Rectal smooth muscle tissue (tissue), 1 donor: ENCODE results near the gene ACTBL2.

Experiments
- H3K27ac ChIP-seq: one replicate; pipeline ENCODE4 v1.7.0; 2013; ENCODE audit warnings: low read depth, low read length, inconsistent platforms
- H3K27me3 ChIP-seq: one replicate; pipeline ENCODE4 v1.7.0; 2013; ENCODE audit warnings: low read length; ENCODE audit not compliant: control insufficient read depth, insufficient read depth
- H3K36me3 ChIP-seq: one replicate; pipeline ENCODE4 v1.7.0; 2013; ENCODE audit warnings: low read length; ENCODE audit not compliant: control insufficient read depth, insufficient read depth
- H3K4me1 ChIP-seq: one replicate; pipeline ENCODE4 v1.7.0; 2013; ENCODE audit warnings: low read length; ENCODE audit not compliant: control insufficient read depth, insufficient read depth
- H3K4me3 ChIP-seq: one replicate; pipeline ENCODE4 v1.7.0; 2013; ENCODE audit warnings: low read length
- H3K9ac ChIP-seq: one replicate; pipeline ENCODE4 v1.7.0; 2013; ENCODE audit warnings: low read length

ACTBL2 gene

DNA sequence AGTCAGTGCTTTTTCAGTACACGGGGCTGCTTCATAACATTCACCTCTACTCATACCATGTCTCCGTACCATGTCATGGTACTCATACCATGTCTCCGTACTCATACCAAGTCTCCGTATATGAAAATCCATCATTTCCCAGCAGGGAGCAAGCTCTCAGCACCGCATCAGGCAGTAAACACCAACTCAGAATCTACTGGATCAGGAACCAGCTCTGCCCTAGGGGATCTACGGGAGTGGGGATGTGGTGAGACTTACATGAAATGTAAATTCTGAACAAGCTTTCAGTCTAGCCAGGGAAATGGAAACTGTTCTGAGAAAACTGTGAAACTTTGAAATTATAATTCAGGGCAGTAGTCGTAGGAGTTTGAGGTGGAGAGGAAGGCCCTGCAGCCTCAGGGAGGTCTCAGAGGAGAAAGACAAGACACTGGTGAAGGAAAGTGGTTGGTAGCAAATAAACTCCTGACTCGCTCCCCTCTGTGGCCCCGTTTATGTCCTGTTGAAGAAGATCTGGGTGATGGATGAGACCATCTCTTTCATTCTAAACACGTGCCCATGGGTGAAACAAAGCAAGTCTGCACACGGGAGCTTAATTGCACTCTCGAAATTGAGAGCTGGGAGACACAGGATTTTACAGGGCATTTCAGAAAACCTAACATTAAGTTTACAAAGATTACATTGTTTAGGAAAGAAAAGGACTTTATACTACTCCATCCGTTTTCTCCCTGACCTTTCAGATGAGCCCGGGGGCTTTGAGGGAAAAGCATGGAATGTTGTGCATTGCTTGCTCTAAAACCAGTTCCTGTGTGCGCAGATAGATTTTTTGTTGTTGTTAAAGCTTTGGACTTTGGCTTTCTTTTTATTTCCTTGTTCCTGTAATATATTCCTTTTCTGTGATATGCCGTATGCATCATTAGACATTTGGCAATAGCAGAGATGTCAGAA lies 26.8 kb downstream of the ACTBL2 start:
- Histone ChIP-seq H3K27me3 (no peaks in the 10 kb centered on the region), H3K36me3 (no peaks in the 10 kb centered on the region), H3K4me1 (no peaks in the 10 kb centered on the region), H3K9ac (no peak overlapping the region), H3K4me3 (no peak overlapping the region), H3K27ac (no peak overlapping the region)

DNA sequence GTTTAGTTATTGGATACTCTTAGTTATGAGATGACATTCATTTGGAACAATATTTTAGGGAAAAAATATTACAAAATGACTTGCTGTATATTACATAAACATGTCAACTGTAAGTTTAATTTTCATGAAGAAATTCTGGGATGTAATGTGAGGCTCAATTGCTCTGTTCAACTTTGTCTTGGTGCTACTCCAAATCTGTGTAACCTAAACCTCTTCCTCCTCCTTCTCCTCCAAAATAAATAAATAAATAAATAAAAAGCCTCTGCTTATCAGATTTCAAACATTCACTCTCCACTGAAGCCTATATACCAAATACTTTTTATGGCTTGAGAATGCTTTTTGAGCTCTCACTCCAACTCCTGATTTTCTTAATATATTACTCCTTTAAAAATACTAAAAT lies 27.7 kb downstream of the ACTBL2 start:
- H3K27ac ChIP-seq = no peak overlapping the region
- H3K9ac ChIP-seq = no peak overlapping the region

DNA sequence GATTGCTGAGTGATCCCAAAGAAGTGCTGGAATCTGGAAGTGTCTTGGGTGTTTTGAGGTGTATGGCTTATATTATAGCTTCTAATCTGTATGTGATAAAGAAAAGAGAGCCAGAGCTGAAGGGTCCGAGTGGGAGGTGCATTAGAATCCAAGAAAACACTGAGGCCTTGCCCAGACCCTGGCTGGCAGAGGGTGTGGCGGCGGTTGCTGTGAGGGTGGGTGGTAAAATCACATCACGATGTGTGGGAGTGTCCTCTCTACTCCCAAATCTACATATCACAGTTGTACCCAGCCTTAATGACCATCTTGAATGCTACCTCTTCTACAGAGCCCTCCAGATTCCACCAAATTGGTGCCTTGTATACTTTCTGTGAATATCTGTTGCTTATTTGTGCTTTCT lies 28.9 kb downstream of the ACTBL2 start:
- H3K4me3 ChIP-seq = no peak overlapping the region
- no peaks in the 10 kb centered on the region for H3K27me3 ChIP-seq
- H3K36me3 ChIP-seq = no peaks in the 10 kb centered on the region
- no peak overlapping the region for H3K27ac ChIP-seq
- H3K4me1 ChIP-seq = no peaks in the 10 kb centered on the region
- H3K9ac ChIP-seq = no peak overlapping the region

More for the DNA sequence above, 27.7 kb downstream of the ACTBL2 start:
- Histone ChIP-seq H3K27me3 (no peaks in the 10 kb centered on the region), H3K36me3 (no peaks in the 10 kb centered on the region), H3K4me1 (no peaks in the 10 kb centered on the region), H3K4me3 (no peak overlapping the region)

- no peak overlapping the region for H3K9ac ChIP-seq
- H3K27me3 ChIP-seq = no peaks in the 10 kb centered on the region
- no peak overlapping the region for H3K4me3 ChIP-seq
- H3K27ac ChIP-seq = no peak overlapping the region
- H3K36me3 ChIP-seq = no peaks in the 10 kb centered on the region
- no peaks in the 10 kb centered on the region for H3K4me1 ChIP-seq
Observed at GRCh38 chr5:57452885-57453284, 29.7 kb downstream of the ACTBL2 start.

DNA sequence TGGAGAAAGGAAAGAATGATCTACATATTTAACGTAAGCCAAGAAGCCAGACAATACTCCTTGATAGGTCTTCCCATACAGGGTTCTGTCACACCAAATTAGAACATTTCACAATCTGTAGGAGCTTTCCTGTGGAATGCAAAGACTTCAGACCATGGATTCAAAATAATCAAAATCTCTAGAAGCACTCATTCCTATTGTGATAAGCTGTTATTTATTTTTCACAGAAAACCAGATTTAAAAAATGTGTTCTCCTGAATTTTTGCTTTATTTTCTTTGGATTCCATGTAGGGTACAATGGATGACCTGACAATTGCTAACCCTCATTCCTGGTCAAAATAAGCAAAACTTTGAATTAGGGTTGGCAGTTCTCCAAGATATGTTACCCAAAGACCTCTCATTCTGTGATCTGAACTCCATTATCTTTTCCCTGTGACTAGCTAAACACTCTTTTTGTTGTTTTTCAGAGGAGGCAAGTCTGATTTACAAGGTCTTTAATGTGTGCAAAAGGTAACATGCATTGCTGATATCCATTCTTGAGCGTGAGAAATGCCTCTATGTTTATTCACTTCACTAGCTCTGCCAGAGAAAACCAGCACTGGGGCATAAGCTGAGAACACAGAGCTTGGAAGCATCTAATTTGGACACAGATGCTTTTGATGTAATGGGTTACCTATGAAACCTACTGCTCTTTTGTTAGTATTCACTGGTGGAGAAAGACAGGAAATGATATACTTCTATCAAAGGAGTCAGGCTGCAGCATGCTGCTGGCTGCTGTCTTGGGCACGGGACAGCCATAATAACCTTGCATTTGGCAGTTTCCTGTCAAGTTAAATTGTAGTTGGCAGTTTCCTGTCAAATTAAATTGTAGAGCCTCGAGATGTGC lies 31.4 kb downstream of the ACTBL2 start:
- H3K27me3 ChIP-seq = no peaks in the 10 kb centered on the region
- no peak overlapping the region for H3K27ac ChIP-seq
- H3K4me1 ChIP-seq = no peaks in the 10 kb centered on the region
- H3K36me3 ChIP-seq = no peaks in the 10 kb centered on the region
- H3K4me3 ChIP-seq = no peak overlapping the region
- H3K9ac ChIP-seq = no peak overlapping the region

DNA sequence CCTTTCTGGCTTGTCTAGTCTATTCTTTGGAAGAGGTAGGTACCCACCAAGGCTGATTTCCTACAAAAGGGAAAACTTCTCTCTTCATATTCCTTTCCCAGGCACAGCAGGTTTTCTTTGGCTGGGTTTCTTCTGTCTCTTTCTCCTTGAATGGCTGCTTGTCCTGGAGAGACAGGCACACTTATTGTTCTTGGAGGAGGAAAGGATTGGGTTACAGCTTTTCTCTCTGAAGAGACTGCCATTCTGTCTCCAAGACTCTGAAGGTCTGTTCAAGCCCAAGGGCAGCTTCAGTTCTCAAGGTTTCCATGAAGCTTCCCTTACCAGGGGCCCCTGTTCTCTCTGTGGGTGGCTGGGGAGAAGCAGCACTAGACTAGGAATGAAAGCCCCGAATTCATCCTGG lies 33.9 kb downstream of the ACTBL2 start:
- Histone ChIP-seq H3K9ac (no peak overlapping the region), H3K27me3 (no peaks in the 10 kb centered on the region), H3K27ac (no peak overlapping the region), H3K4me3 (no peak overlapping the region), H3K36me3 (no peaks in the 10 kb centered on the region), H3K4me1 (no peaks in the 10 kb centered on the region)

DNA sequence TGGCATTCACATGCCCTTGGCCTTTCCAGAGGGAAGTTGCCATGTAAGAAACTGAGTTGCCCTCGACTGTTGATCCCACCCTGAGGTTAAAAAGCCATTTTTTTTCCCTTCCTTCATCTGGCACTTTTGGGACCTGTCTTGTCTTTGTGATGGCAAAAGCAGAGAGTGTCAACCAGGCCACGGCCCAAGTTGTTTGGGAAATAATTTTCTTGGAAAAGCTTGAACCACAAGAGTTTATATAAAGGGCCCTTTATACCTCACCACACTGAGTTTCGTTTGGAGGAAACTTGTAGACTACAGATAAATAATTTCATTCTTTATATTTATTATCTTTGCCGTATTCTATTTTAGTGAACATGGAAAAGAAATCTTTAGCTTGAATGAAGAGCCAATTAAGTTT lies 34.3 kb downstream of the ACTBL2 start:
- Histone ChIP-seq H3K27me3 (no peaks in the 10 kb centered on the region), H3K4me1 (no peaks in the 10 kb centered on the region), H3K4me3 (no peak overlapping the region), H3K36me3 (no peaks in the 10 kb centered on the region), H3K9ac (no peak overlapping the region), H3K27ac (no peak overlapping the region)

- H3K36me3 ChIP-seq = no peaks in the 10 kb centered on the region
Observed at GRCh38 chr5:57447658-57448057, 35.0 kb downstream of the ACTBL2 start.

GRCh38 chr5:57446966-57447365 lies 35.6 kb downstream of the ACTBL2 start:
- H3K9ac ChIP-seq = no peak overlapping the region
- no peak overlapping the region for H3K27ac ChIP-seq
- H3K36me3 ChIP-seq = no peaks in the 10 kb centered on the region
- no peaks in the 10 kb centered on the region for H3K27me3 ChIP-seq
- no peaks in the 10 kb centered on the region for H3K4me1 ChIP-seq
- no peak overlapping the region for H3K4me3 ChIP-seq

More at GRCh38 chr5:57447658-57448057, 35.0 kb downstream of the ACTBL2 start:
- no peaks in the 10 kb centered on the region for H3K27me3 ChIP-seq
- H3K4me1 ChIP-seq = no peaks in the 10 kb centered on the region
- H3K27ac ChIP-seq = no peak overlapping the region
- H3K9ac ChIP-seq = no peak overlapping the region
- no peak overlapping the region for H3K4me3 ChIP-seq

- Histone ChIP-seq H3K4me1 (no peaks in the 10 kb centered on the region), H3K27me3 (no peaks in the 10 kb centered on the region), H3K27ac (no peak overlapping the region), H3K9ac (no peak overlapping the region), H3K4me3 (no peak overlapping the region), H3K36me3 (no peaks in the 10 kb centered on the region)
Observed at GRCh38 chr5:57445705-57446037, 36.9 kb downstream of the ACTBL2 start.

DNA sequence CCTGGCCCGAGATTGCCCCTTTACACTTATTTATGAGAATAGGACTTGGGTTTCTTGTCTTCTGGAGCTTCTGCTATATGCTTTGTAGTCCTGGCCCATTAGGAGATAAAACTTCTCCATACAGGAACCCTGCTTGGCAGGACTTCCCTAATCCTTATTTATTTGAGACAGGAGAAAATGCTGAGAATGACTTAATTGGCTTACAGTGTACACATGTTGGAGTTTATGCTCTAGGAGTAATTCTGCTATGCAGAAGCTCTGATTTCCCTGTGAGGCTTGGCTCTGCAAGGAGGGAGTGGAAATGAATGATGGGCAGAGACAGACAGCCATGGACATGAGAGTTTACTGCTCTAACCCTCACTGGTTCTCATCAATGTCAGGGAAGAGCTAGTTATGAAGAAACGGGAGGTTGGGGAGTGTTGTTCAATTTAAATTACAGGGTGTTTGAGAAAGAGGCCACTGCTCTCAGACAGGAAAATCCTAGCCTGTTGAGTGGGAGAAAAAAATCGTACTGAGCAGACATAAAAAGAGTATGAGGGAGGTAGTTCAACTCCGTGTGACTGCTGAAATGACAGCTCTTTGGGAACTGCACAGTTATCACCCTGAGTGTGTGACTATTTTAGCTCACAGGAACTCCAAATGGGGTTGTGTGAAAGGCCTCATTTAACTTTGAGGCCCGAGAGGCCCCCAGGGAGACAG lies 37.5 kb downstream of the ACTBL2 start:
- Histone ChIP-seq H3K36me3 (no peaks in the 10 kb centered on the region), H3K9ac (no peak overlapping the region), H3K4me1 (no peaks in the 10 kb centered on the region), H3K27me3 (no peaks in the 10 kb centered on the region), H3K4me3 (no peak overlapping the region), H3K27ac (no peak overlapping the region)
